Left colon (tissue), 2 donors: ENCODE results near the gene CLC. TPM values are rescaled to one million over a fixed set of nuclear protein-coding genes. Genes with fewer than 3 reads are reported as not detected.
"Not testable (repeated sequence)": the region's sequence is repeated elsewhere in the genome, so short reads cannot be mapped to it uniquely, and the experiment has no call there.

Experiments used
- ATAC-seq: fragments of 200-7000 bp; cut with Tn5 transposase; one replicate; pipeline ENCODE4 v1.9.1; 2020; ENCODE audit warnings: mild to moderate bottlenecking, moderate library complexity
- DNase-seq, 2 donors: peaks; one replicate each; pipeline ENCODE4 v3.0.0-alpha.2; 2020
- intact Hi-C, 2 donors: fragments of 100-400 bp; cut with DNase I in 1 of 2; cut with micrococcal nuclease in 1 of 2; formaldehyde crosslinking; loops; one replicate each; pipeline versions ENCODE4 v1.11.2 to v1.14.0; 2022; cut with DNase I, micrococcal nuclease
- total RNA-seq, 2 donors: library from RNA; stranded (reverse); fragmentation: NEBNext Ultra II Directional; extraction: Animal tissue kit (Norgen Biotek cat#: 25700); gene quantifications; one replicate each; pipeline ENCODE4 v1.2.1, GENCODE V29; 2021
- donor health status: DM: no; HTN: no; CAD: no.
- donor health status: DM: yes; HTN: yes; CAD: no.

The CLC gene
- total RNA-seq, 2 donors from 2014 or later = 1.8 TPM; not detected in 1

GRCh38 chr19:39735688-39736087 lies 2.1 kb downstream of the CLC start:
- intact Hi-C loops = no loop called here
- ATAC-seq (no peak), DNase-seq (no peak)

GRCh38 chr19:39733841-39734240 lies 4.0 kb downstream of the CLC start:
- intact Hi-C loops = no loop called here

GRCh38 chr19:39731685-39732084 lies 6.1 kb downstream of the CLC start:
- intact Hi-C loops = no loop called here
- DNase-seq (no peak), ATAC-seq (no peak)

More at GRCh38 chr19:39733841-39734240, 4.0 kb downstream of the CLC start:
- ATAC-seq = no peak
- no peak for DNase-seq

- DNase-seq = no peak
- intact Hi-C loops = no loop called here
- ATAC-seq = no peak
Observed at GRCh38 chr19:39729594-39729993, 8.2 kb downstream of the CLC start.

GRCh38 chr19:39728040-39728439 lies 9.8 kb downstream of the CLC start:
- no peak for ATAC-seq
- no peak for DNase-seq
- intact Hi-C loops = no loop called here

- ATAC-seq (no peak), DNase-seq (no peak)
- intact Hi-C loops = no loop called here
Observed at GRCh38 chr19:39727070-39727800, 10.6 kb downstream of the CLC start.

GRCh38 chr19:39725995-39726394 lies 11.8 kb downstream of the CLC start:
- ATAC-seq (no peak), DNase-seq (no peak)
- intact Hi-C loops = no loop called here

GRCh38 chr19:39720144-39720543 lies 17.7 kb downstream of the CLC start:
- intact Hi-C loops, DNase-seq, ATAC-seq: not testable (repeated sequence)

GRCh38 chr19:39710333-39710890 lies 27.4 kb downstream of the CLC start:
- intact Hi-C loops = no loop called here
- ATAC-seq (no peak), DNase-seq (no peak)

GRCh38 chr19:39709026-39709872 lies 28.6 kb downstream of the CLC start:
- intact Hi-C loops = no loop called here
- ATAC-seq (no peak), DNase-seq (no peak)

- no peak for DNase-seq
- ATAC-seq = no peak
Observed at GRCh38 chr19:39708594-39708993, 29.2 kb downstream of the CLC start.

GRCh38 chr19:39705578-39706188 lies 32.1 kb downstream of the CLC start:
- ATAC-seq (no peak), DNase-seq (no peak)
- intact Hi-C loops = no loop called here

More at GRCh38 chr19:39708594-39708993, 29.2 kb downstream of the CLC start:
- intact Hi-C loops = no loop called here

- ATAC-seq (no peak), DNase-seq (no peak)
- intact Hi-C loops = no loop called here
Observed at GRCh38 chr19:39704181-39705044, 33.4 kb downstream of the CLC start, which contains the start of gene LGALS14. Gene LGALS14 (plus strand): TSS chr19:39704481. CDS start chr19:39704529, 48 bp downstream.

- intact Hi-C loops = no loop called here
- ATAC-seq = no peak
- DNase-seq = no peak
Observed at GRCh38 chr19:39701291-39701690, 36.5 kb downstream of the CLC start.

- no peak for ATAC-seq
- intact Hi-C loops = no loop called here
Observed at GRCh38 chr19:39698535-39698934, 39.3 kb downstream of the CLC start.

GRCh38 chr19:39696387-39696786 lies 41.4 kb downstream of the CLC start:
- ATAC-seq = no peak
- DNase-seq = no peak
- intact Hi-C loops = no loop called here

More at GRCh38 chr19:39698535-39698934, 39.3 kb downstream of the CLC start:
- DNase-seq = no peak

GRCh38 chr19:39695759-39696158 lies 42.1 kb downstream of the CLC start:
- DNase-seq (no peak), ATAC-seq (no peak)
- intact Hi-C loops = no loop called here

GRCh38 chr19:39692822-39693221 lies 45.0 kb downstream of the CLC start:
- ATAC-seq (no peak), DNase-seq (no peak)
- intact Hi-C loops = no loop called here
